GM19023 (cell line): Measurements from ENCODE around the gene PLXNA4.

Experiments used
- ATAC-seq: cut with Tn5 transposase; IDR thresholded peaks from one replicate; pipeline ENCODE4 v1.9.1; 2021; ENCODE audit warnings: mild to moderate bottlenecking, moderate library complexity; ENCODE audit not compliant: unreplicated experiment

PLXNA4 gene

GRCh38 chr7:132422502-132423111, 153.7 kb downstream of the PLXNA4 start:
- ATAC-seq: no peak

- no peak for ATAC-seq
Measured at GRCh38 chr7:132420527-132420926, 155.7 kb downstream of the PLXNA4 start.

- ATAC-seq: no peak
Measured at GRCh38 chr7:132419542-132419941, 156.7 kb downstream of the PLXNA4 start.

GRCh38 chr7:132418840-132419239, 157.4 kb downstream of the PLXNA4 start:
- no peak for ATAC-seq

GRCh38 chr7:132417103-132417906, 159.0 kb downstream of the PLXNA4 start:
- no peak for ATAC-seq

DNA sequence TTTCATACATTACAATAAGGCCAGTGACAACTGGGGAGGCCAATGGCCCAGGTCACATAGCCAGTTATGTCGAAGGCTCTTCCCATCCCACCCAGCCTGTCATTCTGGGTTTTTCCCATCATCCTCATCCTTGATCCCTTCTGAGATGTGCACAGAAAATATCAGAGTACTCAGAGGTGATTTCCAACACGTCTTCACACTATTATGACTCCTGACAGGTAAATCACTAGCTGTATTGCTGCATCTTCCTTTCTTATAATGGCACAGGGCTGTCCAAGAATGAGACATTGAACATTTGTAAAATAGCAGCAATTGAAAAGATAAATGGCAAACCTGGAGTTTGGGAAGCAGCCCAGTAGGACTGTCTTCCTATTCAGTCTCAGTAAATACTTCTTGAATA, 159.9 kb downstream of the PLXNA4 start:
- ATAC-seq: no peak

DNA sequence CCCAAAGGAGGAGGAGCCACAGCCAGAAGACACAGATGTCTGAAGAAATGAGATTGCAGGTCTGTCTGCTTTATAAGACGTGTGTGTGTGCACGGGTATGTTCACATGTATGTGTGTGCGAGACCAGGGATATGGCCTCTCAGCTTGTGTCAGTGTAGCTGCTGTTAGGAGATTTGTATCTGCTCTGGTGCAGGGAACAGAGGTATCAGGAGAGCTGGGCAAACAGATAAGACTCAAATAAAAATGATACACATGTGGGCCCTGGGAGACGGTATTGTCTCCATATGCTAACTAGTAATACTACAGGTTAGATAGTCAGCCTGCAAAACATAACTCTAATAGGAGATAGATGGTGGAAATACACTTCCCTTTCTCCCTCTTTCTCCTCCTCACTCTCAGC, 161.0 kb downstream of the PLXNA4 start:
- ATAC-seq: no peak

GRCh38 chr7:132414857-132415256, 161.4 kb downstream of the PLXNA4 start:
- no peak for ATAC-seq

DNA sequence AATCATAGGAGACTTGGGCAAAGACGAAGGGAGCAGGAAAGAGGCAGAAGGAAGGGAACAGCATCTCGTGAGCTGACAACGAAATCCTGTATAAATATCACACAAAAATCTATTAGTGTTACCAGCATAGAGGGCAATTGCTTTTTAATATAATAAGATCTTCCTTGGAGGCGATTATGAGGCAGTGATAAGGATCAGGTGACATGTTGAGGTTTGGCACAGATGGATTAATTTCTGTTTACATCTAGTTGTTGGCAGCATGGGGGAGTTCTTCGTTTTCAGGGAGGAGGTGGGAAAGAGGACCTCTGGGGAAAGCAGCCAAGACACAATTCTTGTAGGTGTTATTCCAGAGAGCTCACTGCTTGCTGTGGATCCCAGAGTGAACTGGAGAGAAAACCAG, 163.8 kb downstream of the PLXNA4 start:
- ATAC-seq: no peak

DNA sequence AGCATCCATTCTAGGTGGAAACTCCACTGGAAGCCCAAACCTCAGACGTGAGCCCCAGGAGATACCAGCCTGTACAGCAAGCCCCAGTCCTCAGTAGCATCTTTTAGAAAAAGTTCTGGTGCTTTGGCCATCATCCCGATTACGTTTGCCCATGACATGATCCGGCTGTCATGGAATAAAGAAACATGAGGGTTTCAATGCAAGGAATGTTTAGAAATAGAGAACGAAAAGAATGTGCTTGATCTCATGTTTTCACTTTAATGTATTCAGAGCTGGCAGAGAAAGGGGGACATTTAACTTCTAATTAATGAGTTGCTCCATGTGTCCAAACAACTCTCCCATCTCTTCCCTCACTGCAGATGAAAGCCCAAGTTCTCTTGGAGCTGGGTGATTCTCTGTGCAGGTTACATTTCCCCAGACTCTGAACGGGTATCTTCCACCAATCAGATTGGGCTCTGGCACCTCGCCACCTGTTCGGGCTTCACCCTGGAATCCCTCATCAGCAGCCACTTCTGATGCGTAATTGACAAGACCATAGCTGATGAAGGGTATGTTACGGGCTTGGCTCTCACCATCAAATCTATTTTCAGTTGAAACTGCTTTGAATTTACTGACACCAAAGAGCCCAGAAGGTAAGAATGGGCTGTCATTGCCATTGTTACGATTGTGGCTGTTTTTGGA, 165.3 kb downstream of the PLXNA4 start:
- ATAC-seq: no peak

DNA sequence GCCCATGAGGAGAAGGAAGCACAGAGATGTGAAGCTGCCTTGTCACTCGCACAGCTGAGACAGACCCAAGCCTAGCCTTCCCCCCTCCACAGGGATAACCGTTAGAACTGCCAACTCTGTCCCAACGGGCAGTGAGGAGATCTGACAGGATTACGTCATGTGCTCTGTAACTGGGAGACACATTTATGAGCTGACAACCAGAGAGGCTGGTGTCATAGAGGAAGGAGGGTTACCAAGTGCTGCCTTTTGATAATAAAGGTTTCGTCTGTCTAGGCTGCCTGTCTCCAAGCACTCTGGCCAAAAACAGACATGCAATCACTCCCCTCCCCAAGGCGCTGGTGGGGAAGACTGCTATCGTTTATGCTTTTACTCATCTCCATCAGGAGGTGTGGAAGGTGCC, 165.9 kb downstream of the PLXNA4 start:
- no peak for ATAC-seq

DNA sequence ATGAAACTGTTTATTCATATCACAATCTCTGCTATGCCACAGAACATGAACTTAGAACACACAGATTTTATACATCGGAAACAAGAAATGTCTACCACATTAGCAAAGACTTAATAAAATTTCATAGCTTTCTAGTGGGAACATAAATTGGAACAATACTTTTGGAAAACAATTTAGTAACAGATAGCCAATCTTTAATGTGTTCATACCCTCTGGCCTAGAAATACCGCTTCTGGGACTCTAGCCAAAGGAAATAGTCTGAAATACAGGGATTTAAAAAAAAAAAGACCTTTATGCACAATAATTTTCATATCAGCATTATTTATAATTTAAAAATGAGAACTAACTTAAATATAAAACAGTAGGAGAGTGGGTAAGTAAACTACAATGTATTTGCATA, 168.5 kb downstream of the PLXNA4 start:
- ATAC-seq: no peak

DNA sequence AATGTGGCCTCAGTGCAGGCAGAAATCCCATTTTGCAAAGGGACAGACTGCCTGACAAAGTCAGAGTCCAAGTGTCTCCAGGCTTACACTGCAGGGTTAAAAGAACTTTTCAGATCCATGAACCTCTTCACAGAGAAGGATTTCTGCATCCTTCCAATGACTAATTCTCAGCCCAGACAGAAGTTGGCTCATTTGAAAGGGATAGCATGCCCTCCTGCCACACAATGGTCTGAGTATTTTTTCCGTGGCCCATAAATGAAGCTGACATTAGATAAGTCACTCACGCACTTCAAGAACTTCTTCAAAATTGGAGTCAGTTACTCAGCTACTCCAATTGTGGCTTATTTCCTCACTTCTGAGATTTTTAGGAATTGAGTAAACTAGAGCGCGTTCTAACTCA, 170.2 kb downstream of the PLXNA4 start:
- no peak for ATAC-seq

DNA sequence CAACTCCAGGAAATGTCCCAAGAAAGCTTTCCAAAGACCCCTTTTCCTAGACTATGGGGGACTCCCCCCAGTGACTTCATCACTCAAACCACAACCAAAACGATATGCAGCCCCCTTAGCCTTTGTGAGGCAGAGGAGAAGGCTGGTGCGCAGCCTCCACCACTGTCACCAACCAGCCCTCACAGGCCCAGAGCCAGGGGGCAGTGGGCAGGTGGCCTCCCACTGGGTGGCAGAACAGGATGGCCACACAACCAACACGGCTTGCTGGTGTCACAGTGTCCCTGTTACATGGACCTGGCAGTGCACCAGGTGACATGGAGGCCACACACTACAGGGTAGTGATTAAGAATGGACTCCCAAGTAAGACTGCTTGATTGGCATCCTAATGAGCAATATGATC, 172.0 kb downstream of the PLXNA4 start:
- ATAC-seq: no peak

GRCh38 chr7:132403465-132404110, 172.7 kb downstream of the PLXNA4 start:
- ATAC-seq: no peak

GRCh38 chr7:132402751-132403245, 173.5 kb downstream of the PLXNA4 start:
- no peak for ATAC-seq

GRCh38 chr7:132402096-132402495, 174.2 kb downstream of the PLXNA4 start:
- no peak for ATAC-seq

DNA sequence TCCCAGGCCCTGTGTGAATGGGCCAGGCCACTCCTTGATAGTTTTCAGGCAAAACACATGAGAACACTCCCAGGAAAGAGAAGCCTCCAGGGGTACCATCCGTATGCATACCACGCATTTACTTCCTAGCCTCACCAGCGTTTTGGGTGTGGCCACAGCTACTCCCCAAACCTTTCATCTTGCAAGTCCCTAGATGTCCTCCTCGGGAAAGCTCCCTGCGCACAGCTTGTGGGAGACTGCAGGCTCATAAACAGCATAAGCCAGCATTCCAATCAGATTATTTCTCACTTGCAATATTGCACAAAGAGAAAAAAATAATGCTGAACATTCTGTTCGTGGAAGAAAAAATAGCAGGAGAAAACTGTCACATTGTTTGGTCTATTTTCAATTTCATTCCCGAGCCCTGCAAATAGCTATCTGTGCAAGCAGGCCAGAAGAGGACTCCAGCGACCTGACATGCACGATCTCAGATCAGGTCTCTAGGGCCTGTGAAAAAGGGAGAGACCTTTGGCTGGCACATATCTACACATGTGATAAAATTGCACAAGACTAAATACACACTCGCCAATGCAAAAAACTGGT, 175.6 kb downstream of the PLXNA4 start:
- ATAC-seq: no peak

- no peak for ATAC-seq
Measured at GRCh38 chr7:132399367-132399766, 176.9 kb downstream of the PLXNA4 start.

GRCh38 chr7:132398253-132398925, 177.9 kb downstream of the PLXNA4 start:
- no peak for ATAC-seq
